ENCODE data around the gene ALK.

- TF ChIP-seq CTCF (IDR thresholded peaks at IDR 0.05) (no peak), POLR2A (IDR thresholded peaks at IDR 0.05) (no peak)
Observed at GRCh38 chr2:29718076-29718686, 203.2 kb downstream of the ALK start.

Data from thyroid gland (tissue), 4 donors.